C4-2B (cell line): ENCODE measurements around the gene ZNF610.
A peak's percentile ranks its signal among the peaks of the same experiment; 100 is the strongest.

Source experiments
- H3K27ac ChIP-seq: fragments of 450-650 bp; 2 replicates; pipeline ENCODE4 v1.5.1; 2017
- CTCF ChIP-seq: fragments of 450-650 bp; conservative IDR thresholded peaks from 2 replicates; pipeline ENCODE4 v1.5.1; 2017; ENCODE audit warnings: mild to moderate bottlenecking
- ZFX ChIP-seq: fragments of 450-650 bp; IDR thresholded peaks from 2 replicates; pipeline ENCODE4 v1.6.1; 2017

Gene ZNF610

GRCh38 chr19:52366414-52366824 lies 30.4 kb downstream of the ZNF610 start:
- no peak for TF ChIP-seq ZFX
- no peak for TF ChIP-seq CTCF
- no peak overlapping the region for H3K27ac ChIP-seq

- TF ChIP-seq CTCF = no peak
- TF ChIP-seq ZFX = no peak
- peak within 1 kb of the TSS; percentile 82 for H3K27ac ChIP-seq
These were observed 33.7 kb downstream of the ZNF610 start, which contains the start of gene ZNF880 for GRCh38 chr19:52369559-52370340. Gene ZNF880, plus strand, starts transcription at chr19:52369923. Its CDS starts 43 bp downstream, at chr19:52369966.

- TF ChIP-seq CTCF (no peak), ZFX (no peak)
- H3K27ac ChIP-seq = peak overlapping the region; percentile 82
These were observed 34.3 kb downstream of the ZNF610 start for GRCh38 chr19:52370341-52370710.

GRCh38 chr19:52391135-52391534 lies 55.1 kb downstream of the ZNF610 start:
- no peak for TF ChIP-seq ZFX
- TF ChIP-seq CTCF = no peak; the same call in 1 of the 2 replicates
- H3K27ac ChIP-seq = no peak overlapping the region

- TF ChIP-seq CTCF (no peak), ZFX (peak; percentile 30)
- H3K27ac ChIP-seq = peak within 1 kb of the TSS; percentile 81
These were observed 61.5 kb downstream of the ZNF610 start, which contains the start of gene ZNF528 for GRCh38 chr19:52397310-52398080. Gene ZNF528, plus strand, starts transcription at chr19:52397849. Its CDS starts 4,165 bp downstream, at chr19:52402014.

GRCh38 chr19:52398081-52398441 lies 62.0 kb downstream of the ZNF610 start:
- peak overlapping the region; percentile 81 for H3K27ac ChIP-seq
- TF ChIP-seq ZFX (no peak; the same call in 1 of the 2 replicates), CTCF (no peak; the same call in 1 of the 2 replicates)

GRCh38 chr19:52410276-52410675 lies 74.2 kb downstream of the ZNF610 start:
- no peak for TF ChIP-seq CTCF
- TF ChIP-seq ZFX = no peak
- H3K27ac ChIP-seq = no peak overlapping the region
